HepG2 (cell line): ENCODE measurements around the gene FAM83D. TPM values are rescaled to one million over a fixed set of nuclear protein-coding genes. Genes with fewer than 3 reads are reported as not detected.

ENCODE experiments used
- ADNP ChIP-seq: sonication (generic); formaldehyde crosslinking; IDR thresholded peaks from 2 replicates; pipeline ENCODE4 v1.4.0; 2020; ENCODE audit warnings: missing genetic modification reagents
- AKNA ChIP-seq: sonication (generic); formaldehyde crosslinking; IDR thresholded peaks from 2 replicates; pipeline ENCODE4 v1.4.0; 2020; ENCODE audit warnings: missing genetic modification reagents, borderline replicate concordance
- BATF2 ChIP-seq: sonication (generic); formaldehyde crosslinking; IDR thresholded peaks from 2 replicates; pipeline ENCODE4 v1.8.0; 2022; ENCODE audit warnings: mild to moderate bottlenecking, missing genetic modification reagents, moderate library complexity
- CEBPG ChIP-seq: IDR thresholded peaks from 2 replicates; pipeline ENCODE4 v1.6.1; 2016
- ETV5 ChIP-seq: IDR thresholded peaks from 2 replicates; pipeline ENCODE4 v1.6.1; 2018; ENCODE audit warnings: missing biosample characterization, missing genetic modification reagents, inconsistent platforms, borderline replicate concordance
- GFI1 ChIP-seq: sonication (generic); formaldehyde crosslinking; IDR thresholded peaks from 2 replicates; pipeline ENCODE4 v1.5.0; 2020; ENCODE audit warnings: missing genetic modification reagents, mild to moderate bottlenecking, borderline replicate concordance
- MBD4 ChIP-seq: IDR thresholded peaks from 2 replicates; pipeline ENCODE4 v1.6.1; 2012; ENCODE audit warnings: low read length, inconsistent platforms, borderline replicate concordance
- PAXIP1 ChIP-seq: sonication (generic); formaldehyde crosslinking; conservative IDR thresholded peaks from 2 replicates; pipeline ENCODE4 v1.4.0; 2020; ENCODE audit warnings: mild to moderate bottlenecking, missing genetic modification reagents, moderate library complexity
- SKIL ChIP-seq: sonication (generic); formaldehyde crosslinking; IDR thresholded peaks from 2 replicates; pipeline ENCODE4 v1.8.0; 2022; ENCODE audit warnings: missing genetic modification reagents, mild to moderate bottlenecking, moderate library complexity, borderline replicate concordance
- TBX3 ChIP-seq: fragments of 450-650 bp; IDR thresholded peaks from 2 replicates; pipeline ENCODE4 v1.6.1; 2017; ENCODE audit warnings: antibody characterized with exemption, mild to moderate bottlenecking, inconsistent platforms, borderline replicate concordance
- ZBTB38 ChIP-seq: sonication (generic); formaldehyde crosslinking; IDR thresholded peaks from 2 replicates; pipeline ENCODE4 v1.5.1; 2020; ENCODE audit warnings: mild to moderate bottlenecking, missing genetic modification reagents
- ZC3H13 ChIP-seq: sonication (generic); formaldehyde crosslinking; IDR thresholded peaks from 2 replicates; pipeline ENCODE4 v1.8.1; 2023; ENCODE audit warnings: mild to moderate bottlenecking, missing genetic modification reagents, moderate library complexity
- ZNF362 ChIP-seq: sonication (generic); formaldehyde crosslinking; IDR thresholded peaks from 2 replicates; pipeline ENCODE4 v1.4.0; 2020; ENCODE audit warnings: missing genetic modification reagents, mild to moderate bottlenecking, borderline replicate concordance
- ZNF580 ChIP-seq: IDR thresholded peaks from 2 replicates; pipeline ENCODE4 v1.6.1; 2016; ENCODE audit warnings: low read depth, borderline replicate concordance
- polyA plus RNA-seq, 8 experiments: library from polyadenylated mRNA; depleted of rRNA in 3 of 8; stranded (reverse) in 7 of 8; unstranded in 1 of 8; fragments of >200 nt; fragmentation: Illumina TruSeq in 4 of 8; extraction: Trizol in 4 of 8; gene quantifications; 2 replicates each; pipeline versions ENCODE4 v1.2.1 to v1.2.3, GENCODE V29; 2011 to 2016; ENCODE audit warnings: low read depth in 4 of 8, missing spikeins in 1 of 8, mixed read lengths in 1 of 8; ENCODE audit not compliant: insufficient read depth in 1 of 8
- total RNA-seq, 5 experiments: library from RNA; depleted of rRNA; stranded (reverse); fragments of >200 nt; fragmentation: Illumina TruSeq; extraction: Trizol; gene quantifications; 2 replicates each; pipeline ENCODE4 v1.2.3, GENCODE V29; 2016; ENCODE audit warnings: low read depth in 1 of 5

The FAM83D gene
- total and polyA plus RNA-seq, 2 of the 13 experiments (the other 11 are each of a cell fraction or from before 2014, with no cell fraction given): 51.4 to 64.0 TPM

- TF ChIP-seq ZNF580 (CRISPR knock-in tag): peak; percentile 55; the same call in 1 of the 2 replicates
- no peak for TF ChIP-seq BATF2 (CRISPR knock-in tag)
- peak; percentile 55; the same call in 1 of the 2 replicates for TF ChIP-seq GFI1
- TF ChIP-seq ZNF362: no peak
- no peak for TF ChIP-seq ADNP (CRISPR knock-in tag)
- TF ChIP-seq MBD4: peak; percentile 36; the same call in 1 of the 2 replicates
- TF ChIP-seq AKNA: no peak
- peak; percentile 69; the same call in 1 of the 2 replicates for TF ChIP-seq ZC3H13 (CRISPR knock-in tag)
- peak; percentile 77 for TF ChIP-seq SKIL (CRISPR knock-in tag)
- TF ChIP-seq PAXIP1 (CRISPR knock-in tag): peak; percentile 87
- 0 out of 2 replicates have a peak, but pooled peaks have one; percentile 14 for TF ChIP-seq CEBPG
- TF ChIP-seq TBX3: 0 out of 2 replicates have a peak, but pooled peaks have one; percentile 26
- TF ChIP-seq ETV5 (CRISPR knock-in tag): peak; percentile 34; the same call in 1 of the 2 replicates
- no peak for TF ChIP-seq ZBTB38 (CRISPR knock-in tag)
Observed at GRCh38 chr20:38999965-39000910, 74.0 kb downstream of the FAM83D start (continued).
